Kidney epithelial cell (primary cell): ENCODE results near the gene RASD2. TPM values are rescaled to one million over a fixed set of nuclear protein-coding genes. Genes with fewer than 3 reads are reported as not detected.

Source experiments
- DNase-seq: peaks from one replicate; pipeline ENCODE4 v3.0.0-alpha.2; 2010; ENCODE audit warnings: low read depth
- H3K27me3 ChIP-seq: 2 replicates; pipeline ENCODE4 v1.6.0; 2011; ENCODE audit warnings: low read length; ENCODE audit not compliant: control insufficient read depth, insufficient read depth
- H3K36me3 ChIP-seq: 2 replicates; pipeline ENCODE4 v1.5.1; 2011; ENCODE audit warnings: low read length; ENCODE audit not compliant: control insufficient read depth, insufficient read depth
- H3K4me3 ChIP-seq: 2 replicates; pipeline ENCODE4 v1.5.1; 2011; ENCODE audit warnings: low read depth, mild to moderate bottlenecking, control low read depth, low read length
- total RNA-seq: library from RNA; depleted of rRNA; stranded (reverse); fragments of >200 nt; gene quantifications from 2 replicates; pipeline ENCODE4 v1.2.3, GENCODE V29; 2015
- TF ChIP-seq, protein P1 (sequence below): IDR thresholded peaks from 2 replicates; pipeline ENCODE4 v1.5.1; 2011; ENCODE audit warnings: mild to moderate bottlenecking, moderate library complexity, low read length, control low read depth, inconsistent platforms; ENCODE audit not compliant: insufficient read depth, poor library complexity, severe bottlenecking

The RASD2 gene
- total RNA-seq, 1 donor from 2014 or later, result 0.04 TPM

DNA sequence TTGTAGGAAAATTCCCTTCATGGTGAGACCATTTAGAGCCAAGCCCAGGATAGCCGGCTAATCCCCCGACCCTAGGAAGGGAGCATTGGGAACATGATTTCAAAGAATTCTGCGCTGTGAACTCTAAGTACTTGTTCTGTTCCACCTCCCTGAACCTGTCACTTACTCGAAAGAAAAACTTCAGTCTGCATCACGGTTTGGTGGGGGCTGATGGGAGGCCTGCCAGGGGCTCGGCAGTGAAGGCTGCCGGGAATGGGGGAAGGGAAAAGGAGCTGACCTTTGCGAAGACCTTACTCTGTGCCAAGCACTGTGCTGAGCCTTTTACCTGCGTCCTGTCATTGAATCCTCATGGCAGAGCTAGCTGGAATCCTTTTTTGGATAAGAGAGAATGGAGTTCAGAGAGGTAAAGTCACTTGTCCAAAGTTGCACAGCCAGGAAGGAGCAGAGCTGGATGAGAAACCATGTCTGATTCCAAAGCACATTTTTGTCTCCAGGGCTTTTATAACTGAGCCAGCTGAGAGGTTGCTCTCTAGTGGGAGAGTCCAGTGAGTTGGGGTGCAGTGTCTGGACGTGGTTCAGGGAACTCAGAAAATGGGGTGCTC is 15.4 kb downstream of the RASD2 start:
- no peaks in the 10 kb centered on the region for H3K36me3 ChIP-seq
- DNase-seq, result no peak
- TF ChIP-seq, protein P1, sequence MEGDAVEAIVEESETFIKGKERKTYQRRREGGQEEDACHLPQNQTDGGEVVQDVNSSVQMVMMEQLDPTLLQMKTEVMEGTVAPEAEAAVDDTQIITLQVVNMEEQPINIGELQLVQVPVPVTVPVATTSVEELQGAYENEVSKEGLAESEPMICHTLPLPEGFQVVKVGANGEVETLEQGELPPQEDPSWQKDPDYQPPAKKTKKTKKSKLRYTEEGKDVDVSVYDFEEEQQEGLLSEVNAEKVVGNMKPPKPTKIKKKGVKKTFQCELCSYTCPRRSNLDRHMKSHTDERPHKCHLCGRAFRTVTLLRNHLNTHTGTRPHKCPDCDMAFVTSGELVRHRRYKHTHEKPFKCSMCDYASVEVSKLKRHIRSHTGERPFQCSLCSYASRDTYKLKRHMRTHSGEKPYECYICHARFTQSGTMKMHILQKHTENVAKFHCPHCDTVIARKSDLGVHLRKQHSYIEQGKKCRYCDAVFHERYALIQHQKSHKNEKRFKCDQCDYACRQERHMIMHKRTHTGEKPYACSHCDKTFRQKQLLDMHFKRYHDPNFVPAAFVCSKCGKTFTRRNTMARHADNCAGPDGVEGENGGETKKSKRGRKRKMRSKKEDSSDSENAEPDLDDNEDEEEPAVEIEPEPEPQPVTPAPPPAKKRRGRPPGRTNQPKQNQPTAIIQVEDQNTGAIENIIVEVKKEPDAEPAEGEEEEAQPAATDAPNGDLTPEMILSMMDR, result no peak

GRCh38 chr22:35556666-35557065 is 16.0 kb downstream of the RASD2 start:
- Histone ChIP-seq H3K4me3 (no peak overlapping the region), H3K27me3 (peaks cover 2% of the 10 kb centered on the region), H3K36me3 (no peaks in the 10 kb centered on the region)
- no peak for DNase-seq
- TF ChIP-seq, protein P1, result no peak

More for the DNA sequence above, 15.4 kb downstream of the RASD2 start:
- H3K4me3 ChIP-seq, result no peak overlapping the region
- H3K27me3 ChIP-seq, result peaks cover 5% of the 10 kb centered on the region

GRCh38 chr22:35558031-35558430 is 17.4 kb downstream of the RASD2 start:
- TF ChIP-seq, protein P1, result no peak
- H3K36me3 ChIP-seq, result no peaks in the 10 kb centered on the region
- peaks cover 2% of the 10 kb centered on the region for H3K27me3 ChIP-seq
- DNase-seq, result no peak
- H3K4me3 ChIP-seq, result no peak overlapping the region

- no peak for DNase-seq
- TF ChIP-seq, protein P1, result no peak
- Histone ChIP-seq H3K27me3 (peaks cover 2% of the 10 kb centered on the region), H3K4me3 (no peak overlapping the region), H3K36me3 (no peaks in the 10 kb centered on the region)
Observed at GRCh38 chr22:35558719-35559118, 18.1 kb downstream of the RASD2 start.

DNA sequence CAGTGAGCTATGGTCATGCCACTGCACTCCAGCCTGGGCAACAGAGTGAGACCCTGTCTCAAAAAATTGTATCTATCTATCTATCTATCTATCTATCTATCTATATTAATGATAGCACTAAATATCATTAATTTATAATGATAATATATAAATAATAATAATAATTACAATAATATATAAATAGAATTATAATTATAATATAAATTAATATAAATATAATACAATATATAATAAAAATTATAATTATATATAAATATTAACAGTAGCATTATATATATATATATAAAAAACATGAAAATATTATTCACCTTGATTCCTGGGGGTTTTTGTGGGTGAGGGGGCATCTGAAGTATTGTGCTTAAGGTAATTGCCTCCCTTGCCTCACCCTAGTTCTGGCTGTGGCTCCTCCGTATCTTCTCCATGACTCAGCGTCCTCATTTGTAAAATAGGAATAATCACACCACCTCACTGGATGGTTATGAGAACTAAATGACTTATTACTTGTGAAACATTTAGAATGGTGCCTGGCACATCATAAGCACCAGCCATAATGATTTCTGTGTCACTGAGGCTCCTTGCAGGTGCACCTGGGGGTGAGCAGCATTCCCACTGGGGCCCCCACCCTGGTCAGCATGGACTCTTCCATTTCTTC is 18.8 kb downstream of the RASD2 start:
- DNase-seq, result no peak
- Histone ChIP-seq H3K36me3 (no peaks in the 10 kb centered on the region), H3K4me3 (no peak overlapping the region), H3K27me3 (peaks cover 2% of the 10 kb centered on the region)
- TF ChIP-seq, protein P1, result no peak
